ENCODE measurements around the gene RCBTB1. TPM values are rescaled to one million over a fixed set of nuclear protein-coding genes. Genes with fewer than 3 reads are reported as not detected.

RCBTB1 gene
- total RNA-seq, 1 donor from 2014 or later: 20.6 TPM

GRCh38 chr13:49553888-49554287 is 31.5 kb downstream of the RCBTB1 start:
- TF ChIP-seq CTCF (IDR thresholded peaks at IDR 0.05): no peak
- H3K27me3 Mint-ChIP-seq (ENCODE audit: low read depth): no peaks in the 10 kb centered on the region
- no peak for DNase-seq (ENCODE audit: low spot score)
- no peak overlapping the region for H3K27ac Mint-ChIP-seq (ENCODE audit: unreplicated experiment)
- H3K9me3 Mint-ChIP-seq (ENCODE audit: low read depth): no peaks in the 10 kb centered on the region
- H3K36me3 Mint-ChIP-seq (ENCODE audit: low read depth): peaks cover 26% of the 10 kb centered on the region
- H3K4me1 Mint-ChIP-seq (ENCODE audit: low read depth): no peaks in the 10 kb centered on the region
- H3K4me3 Mint-ChIP-seq (ENCODE audit: unreplicated experiment): no peak overlapping the region

GRCh38 chr13:49550942-49551644 is 34.3 kb downstream of the RCBTB1 start:
- Mint-ChIP-seq H3K4me3 (ENCODE audit: unreplicated experiment) (no peak overlapping the region), H3K27ac (ENCODE audit: unreplicated experiment) (no peak overlapping the region), H3K27me3 (ENCODE audit: low read depth) (no peaks in the 10 kb centered on the region), H3K36me3 (ENCODE audit: low read depth) (peaks cover 24% of the 10 kb centered on the region), H3K4me1 (ENCODE audit: low read depth) (no peaks in the 10 kb centered on the region), H3K9me3 (ENCODE audit: low read depth) (no peaks in the 10 kb centered on the region)
- TF ChIP-seq CTCF (IDR thresholded peaks at IDR 0.05): no peak
- DNase-seq (ENCODE audit: low spot score): no peak

- Mint-ChIP-seq H3K4me3 (ENCODE audit: unreplicated experiment) (no peak overlapping the region), H3K27ac (ENCODE audit: unreplicated experiment) (no peak overlapping the region), H3K9me3 (ENCODE audit: low read depth) (no peaks in the 10 kb centered on the region), H3K27me3 (ENCODE audit: low read depth) (no peaks in the 10 kb centered on the region), H3K4me1 (ENCODE audit: low read depth) (no peaks in the 10 kb centered on the region), H3K36me3 (ENCODE audit: low read depth) (peaks cover 25% of the 10 kb centered on the region)
- peak; percentile 28 for TF ChIP-seq CTCF (IDR thresholded peaks at IDR 0.05)
- no peak for DNase-seq (ENCODE audit: low spot score)
Observed at GRCh38 chr13:49549289-49549688, 36.1 kb downstream of the RCBTB1 start.

GRCh38 chr13:49546561-49546960 is 38.8 kb downstream of the RCBTB1 start:
- DNase-seq (ENCODE audit: low spot score): no peak
- no peak for TF ChIP-seq CTCF (IDR thresholded peaks at IDR 0.05)
- H3K27ac Mint-ChIP-seq (ENCODE audit: unreplicated experiment): no peak overlapping the region
- H3K9me3 Mint-ChIP-seq (ENCODE audit: low read depth): no peaks in the 10 kb centered on the region
- H3K4me1 Mint-ChIP-seq (ENCODE audit: low read depth): no peaks in the 10 kb centered on the region
- no peaks in the 10 kb centered on the region for H3K27me3 Mint-ChIP-seq (ENCODE audit: low read depth)
- H3K36me3 Mint-ChIP-seq (ENCODE audit: low read depth): peaks cover 13% of the 10 kb centered on the region
- no peak overlapping the region for H3K4me3 Mint-ChIP-seq (ENCODE audit: unreplicated experiment)

- Mint-ChIP-seq H3K4me3 (ENCODE audit: unreplicated experiment) (no peak overlapping the region), H3K9me3 (ENCODE audit: low read depth) (no peaks in the 10 kb centered on the region), H3K4me1 (ENCODE audit: low read depth) (no peaks in the 10 kb centered on the region), H3K27ac (ENCODE audit: unreplicated experiment) (no peak overlapping the region), H3K36me3 (ENCODE audit: low read depth) (peaks cover 16% of the 10 kb centered on the region), H3K27me3 (ENCODE audit: low read depth) (no peaks in the 10 kb centered on the region)
- no peak for TF ChIP-seq CTCF (IDR thresholded peaks at IDR 0.05)
- DNase-seq (ENCODE audit: low spot score): no peak
Observed at GRCh38 chr13:49545661-49546060, 39.7 kb downstream of the RCBTB1 start.
